ENCODE data around the gene TTC36. TPM values are rescaled to one million over a fixed set of nuclear protein-coding genes. Genes with fewer than 3 reads are reported as not detected.
"Not testable (repeated sequence)": the region's sequence is repeated elsewhere in the genome, so short reads cannot be mapped to it uniquely, and the experiment has no call there.

The TTC36 gene
- total RNA-seq, 2 experiments from 2014 or later: 0.36 to 0.43 TPM

DNA sequence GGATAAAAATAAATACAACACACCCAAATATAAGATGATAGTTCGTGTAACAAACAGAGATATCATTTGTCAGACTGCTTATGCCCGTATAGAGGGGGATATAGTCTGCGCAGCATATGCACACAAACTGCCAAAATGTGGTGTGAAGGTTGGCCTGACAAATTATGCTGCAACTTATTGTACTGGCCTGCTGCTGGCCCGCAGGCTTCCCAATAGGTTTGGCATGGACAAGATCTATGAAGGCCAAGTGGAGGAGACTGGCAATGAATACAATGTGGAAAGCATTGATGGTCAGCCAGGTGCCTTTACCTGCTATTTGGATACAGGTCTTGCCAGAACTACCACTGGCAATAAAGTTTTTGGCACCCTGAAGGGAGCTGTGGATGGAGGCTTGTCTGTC, 33.5 kb downstream of the TTC36 start:
- ChIA-PET CTCF (no interaction called here), POLR2A (no interaction called here)
- intact Hi-C loops (cut with micrococcal nuclease): loop anchor here (10.0 kb wide), 1 partner anchor 116 kb away; no protein-coding TSS in a partner anchor
- DNase-seq (no peak), ATAC-seq (no peak)
- no peaks in the 10 kb centered on the region for H3K27me3 Mint-ChIP-seq
- H3K27ac Mint-ChIP-seq: no peak overlapping the region
- no peak for TF ChIP-seq CTCF (IDR thresholded peaks at IDR 0.05)
- H3K36me3 Mint-ChIP-seq (ENCODE audit: low read depth): peaks cover 5% of the 10 kb centered on the region
- H3K4me1 Mint-ChIP-seq (ENCODE audit: low read depth): peaks cover 15% of the 10 kb centered on the region
- H3K4me3 Mint-ChIP-seq: no peak overlapping the region
- H3K9me3 Mint-ChIP-seq: no peaks in the 10 kb centered on the region

DNA sequence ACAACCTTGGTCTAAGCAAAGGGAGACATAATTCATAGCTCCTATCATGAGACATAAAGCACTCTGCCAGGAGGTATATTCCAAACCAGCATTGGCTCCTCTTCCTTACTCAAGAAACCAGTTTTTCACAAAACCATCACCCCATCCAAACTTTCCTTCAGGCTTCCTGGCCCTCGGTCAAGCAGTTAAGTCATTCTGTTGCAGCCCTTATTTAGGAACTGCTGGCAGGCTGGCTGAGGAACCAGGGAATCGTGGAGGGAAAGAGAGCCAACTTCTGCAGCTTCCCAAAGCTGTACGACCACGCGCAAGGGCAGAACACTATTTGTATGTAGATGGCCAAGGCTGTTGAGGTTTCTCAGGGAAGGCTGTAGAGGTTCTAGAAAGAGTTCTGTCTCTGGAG, 37.8 kb downstream of the TTC36 start:
- H3K4me1 Mint-ChIP-seq (ENCODE audit: low read depth): peaks cover 21% of the 10 kb centered on the region
- no peaks in the 10 kb centered on the region for H3K36me3 Mint-ChIP-seq (ENCODE audit: low read depth)
- ChIA-PET CTCF (no interaction called here), POLR2A (no interaction called here)
- H3K27ac Mint-ChIP-seq: peak overlapping the region; percentile 43
- no peak for ATAC-seq
- H3K9me3 Mint-ChIP-seq: no peaks in the 10 kb centered on the region
- TF ChIP-seq CTCF (IDR thresholded peaks at IDR 0.05): no peak
- peak overlapping the region; percentile 88 for H3K4me3 Mint-ChIP-seq
- H3K27me3 Mint-ChIP-seq: no peaks in the 10 kb centered on the region
- no peak for DNase-seq
- intact Hi-C loops (cut with micrococcal nuclease): loop anchor here (5.0 to 10.0 kb wide), 2 partner anchors 38 to 120 kb away; partner anchors contain the start of gene TTC36

GRCh38 chr11:118569670-118570069, 42.4 kb downstream of the TTC36 start:
- Mint-ChIP-seq H3K4me3 (no peak overlapping the region), H3K4me1 (ENCODE audit: low read depth) (peaks cover 36% of the 10 kb centered on the region), H3K27ac (no peak overlapping the region), H3K9me3 (no peaks in the 10 kb centered on the region), H3K36me3 (ENCODE audit: low read depth) (peaks cover 5% of the 10 kb centered on the region), H3K27me3 (no peaks in the 10 kb centered on the region)
- POLR2A ChIA-PET: interaction anchor here (1.1 to 1.7 kb wide), 2 partner anchors 8 to 42 kb away, joined by 4 to 5 read pairs; partner anchors contain the start of gene TTC36
- intact Hi-C loops (cut with micrococcal nuclease): loop anchor here (5.0 to 10.0 kb wide), 2 partner anchors 42 to 125 kb away; partner anchors contain the start of gene TTC36
- ATAC-seq: no peak
- no peak for TF ChIP-seq CTCF (IDR thresholded peaks at IDR 0.05)
- DNase-seq: no peak
- CTCF ChIA-PET: no interaction called here

DNA sequence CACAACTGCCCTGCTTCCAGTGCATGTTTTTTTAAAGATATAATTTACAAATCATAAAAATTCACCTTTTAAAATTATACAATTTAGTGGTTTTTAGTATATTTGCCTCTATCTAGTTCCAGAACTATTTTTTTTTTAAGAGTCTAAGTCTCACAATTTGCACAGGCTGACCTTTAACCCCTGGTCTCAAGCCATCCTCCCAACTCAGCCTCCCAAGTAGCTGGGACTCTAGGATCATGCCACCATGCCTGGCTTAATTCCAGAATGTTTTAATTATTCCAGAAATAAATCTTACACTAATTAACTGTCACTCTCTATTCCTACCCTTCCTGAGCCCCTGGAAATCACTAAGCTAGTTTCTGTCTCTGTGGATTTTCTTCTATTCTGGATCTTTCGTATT, 43.5 kb downstream of the TTC36 start:
- CTCF ChIA-PET: interaction anchor here (0.7 to 1.2 kb wide), 2 partner anchors 8 to 37 kb away, joined by 3 to 4 read pairs; partner anchors contain the start of gene PHLDB1
- peak overlapping the region; percentile 84 for H3K4me3 Mint-ChIP-seq
- DNase-seq: no peak
- H3K4me1 Mint-ChIP-seq (ENCODE audit: low read depth): peaks cover 40% of the 10 kb centered on the region
- peak overlapping the region; percentile 93 for H3K27ac Mint-ChIP-seq
- intact Hi-C loops (cut with micrococcal nuclease): no loop called here
- POLR2A ChIA-PET: interaction anchor here (1.7 kb wide), 1 partner anchor 43 kb away, joined by 4 read pairs; the partner anchor contains the start of gene TTC36
- no peak for TF ChIP-seq CTCF (IDR thresholded peaks at IDR 0.05)
- no peaks in the 10 kb centered on the region for H3K9me3 Mint-ChIP-seq
- no peaks in the 10 kb centered on the region for H3K27me3 Mint-ChIP-seq
- no peak for ATAC-seq
- peaks cover 7% of the 10 kb centered on the region for H3K36me3 Mint-ChIP-seq (ENCODE audit: low read depth)

- Mint-ChIP-seq H3K27ac (peak overlapping the region; percentile 93), H3K4me1 (ENCODE audit: low read depth) (peaks cover 43% of the 10 kb centered on the region), H3K4me3 (peak overlapping the region; percentile 84)
- DNase-seq: peak; percentile 36
- H3K27me3 Mint-ChIP-seq; H3K9me3 Mint-ChIP-seq; intact Hi-C loops (cut with micrococcal nuclease); H3K36me3 Mint-ChIP-seq (ENCODE audit: low read depth); ATAC-seq: not testable (repeated sequence)
- ChIA-PET CTCF (interaction anchor here (0.9 to 3.6 kb wide), 4 partner anchors 18 to 41 kb away, joined by 3 to 15 read pairs (median 6); partner anchors contain the start of gene TMEM25), POLR2A (interaction anchor here (0.7 to 1.7 kb wide), 7 partner anchors 9 to 298 kb away, joined by 3 to 7 read pairs (median 3); partner anchors contain the start of gene CD3D)
Observed at GRCh38 chr11:118571701-118572060, 44.4 kb downstream of the TTC36 start.

Measured in activated CD8-positive, alpha-beta T cell treated with anti-CD3 and anti-CD28 coated beads for 36 hours (primary cell).